Left hindlimb (tissue), 1 donor: Measurements from ENCODE around the gene PAIP1.
"Not testable (repeated sequence)": the region's sequence is repeated elsewhere in the genome, so short reads cannot be mapped to it uniquely, and the experiment has no call there.

Experiments used
- DNase-seq: peaks from one replicate; pipeline ENCODE4 v3.0.0-alpha.2; 2018

PAIP1 gene

DNA sequence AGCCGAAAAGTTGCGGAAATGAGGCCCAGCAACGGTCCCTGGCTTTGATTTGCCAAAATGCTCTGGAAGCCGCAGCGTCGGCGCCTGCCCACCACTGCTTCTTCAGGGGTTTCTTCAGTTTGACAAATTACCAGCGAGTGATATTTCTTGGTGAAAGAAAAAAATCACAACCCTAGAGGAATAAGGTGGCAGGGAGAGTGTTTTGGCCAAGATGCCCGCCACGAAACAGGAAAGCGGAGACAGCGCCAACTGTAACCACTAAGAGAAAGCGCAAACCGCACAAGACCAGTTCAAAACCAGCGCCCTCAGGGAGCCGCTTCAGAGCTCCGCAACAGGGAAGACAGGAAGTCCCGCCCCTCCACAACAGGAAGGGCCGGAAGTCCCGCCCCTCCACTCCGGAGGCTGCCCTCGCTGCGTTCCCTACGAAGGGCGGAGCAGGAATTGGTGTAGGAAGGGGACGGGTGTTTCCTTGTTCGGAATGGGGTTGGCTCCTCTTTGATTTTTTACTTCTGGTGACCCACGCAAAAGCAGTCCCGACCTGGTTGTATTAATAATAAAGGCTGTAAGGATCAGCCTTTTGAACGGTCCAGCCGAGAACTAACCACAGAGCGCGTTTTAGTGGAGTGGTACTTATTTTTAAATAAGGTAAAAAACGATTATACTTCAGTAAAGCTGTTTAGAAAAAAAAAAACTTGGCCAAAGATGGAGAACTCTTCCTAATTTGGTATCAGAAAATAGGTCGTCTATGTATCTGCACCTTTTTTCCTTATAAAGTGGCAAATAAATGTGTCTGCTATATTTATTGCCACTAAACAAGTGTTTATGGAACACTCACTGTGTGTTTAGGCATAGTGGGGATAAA is 41.8 kb downstream of the PAIP1 start, which contains the start of gene C5orf34:
TSS of gene C5orf34 (minus strand) at position 333 of the 862 bp plus-strand sequence. CDS start 5,809 bp downstream, outside the sequence.
- DNase-seq = peak; percentile 98

- DNase-seq = no peak
Measured at GRCh38 chr5:43514471-43514815, 42.4 kb downstream of the PAIP1 start.

- no peak for DNase-seq
Measured at GRCh38 chr5:43514025-43514424, 42.9 kb downstream of the PAIP1 start.

GRCh38 chr5:43511062-43511461 is 45.8 kb downstream of the PAIP1 start:
- not testable (repeated sequence) for DNase-seq

GRCh38 chr5:43498581-43498980 is 58.3 kb downstream of the PAIP1 start:
- no peak for DNase-seq

DNA sequence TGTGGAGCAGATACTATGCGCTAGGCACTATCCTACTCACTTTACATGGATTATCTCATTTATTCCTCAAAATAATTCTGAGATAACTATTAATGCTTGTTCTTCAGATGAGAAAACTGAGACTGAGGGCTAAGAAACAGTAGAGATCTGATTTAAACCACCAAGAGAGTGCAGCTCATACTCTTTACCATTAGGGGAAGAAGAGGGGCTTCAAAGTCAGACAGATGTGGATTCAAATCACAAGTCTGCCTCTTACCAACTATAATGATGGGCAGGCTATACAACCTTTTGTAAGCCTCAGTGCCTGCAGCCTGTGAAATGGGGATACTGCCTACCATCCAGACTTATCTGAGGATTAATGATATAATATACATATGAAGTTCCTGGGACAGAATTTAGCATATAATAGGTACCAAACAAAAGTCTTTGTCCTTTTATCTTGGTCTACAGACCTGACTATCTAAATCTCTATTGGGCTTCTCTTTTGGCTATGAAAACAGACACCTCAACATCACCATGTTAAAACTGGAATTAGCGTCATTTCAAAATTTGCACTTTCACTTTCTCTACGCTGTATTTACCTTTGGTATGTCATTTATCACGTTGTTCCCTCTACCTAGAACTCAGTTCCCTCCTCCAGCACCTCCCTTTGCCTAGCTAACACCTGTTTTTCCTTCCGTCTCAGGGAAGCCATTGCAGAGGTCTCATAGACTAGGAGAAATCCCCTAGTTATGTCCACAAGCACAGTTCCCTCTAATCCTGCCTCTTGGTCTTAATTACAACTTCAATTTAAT is 59.4 kb downstream of the PAIP1 start:
- DNase-seq = no peak

- no peak for DNase-seq
Measured at GRCh38 chr5:43491326-43491725, 65.6 kb downstream of the PAIP1 start.

DNA sequence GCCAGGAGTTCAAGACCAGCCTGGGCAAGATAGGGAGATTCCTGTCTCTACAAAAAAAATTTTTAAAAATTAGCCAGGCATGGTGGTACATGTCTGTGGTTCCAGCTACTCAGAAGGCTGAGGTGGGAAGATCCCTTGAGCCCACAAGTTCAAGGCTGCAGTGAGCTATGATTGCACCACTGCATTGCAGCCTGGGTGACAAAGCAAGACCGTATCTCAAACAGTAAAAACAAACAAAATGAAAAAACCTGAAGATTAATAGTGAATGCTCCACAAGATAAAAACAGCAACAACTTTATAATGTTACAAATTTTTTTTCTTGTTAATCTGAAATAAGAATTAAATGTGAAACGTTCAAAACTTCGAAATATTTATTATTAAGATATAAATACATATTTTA is 70.5 kb downstream of the PAIP1 start:
- no peak for DNase-seq

DNA sequence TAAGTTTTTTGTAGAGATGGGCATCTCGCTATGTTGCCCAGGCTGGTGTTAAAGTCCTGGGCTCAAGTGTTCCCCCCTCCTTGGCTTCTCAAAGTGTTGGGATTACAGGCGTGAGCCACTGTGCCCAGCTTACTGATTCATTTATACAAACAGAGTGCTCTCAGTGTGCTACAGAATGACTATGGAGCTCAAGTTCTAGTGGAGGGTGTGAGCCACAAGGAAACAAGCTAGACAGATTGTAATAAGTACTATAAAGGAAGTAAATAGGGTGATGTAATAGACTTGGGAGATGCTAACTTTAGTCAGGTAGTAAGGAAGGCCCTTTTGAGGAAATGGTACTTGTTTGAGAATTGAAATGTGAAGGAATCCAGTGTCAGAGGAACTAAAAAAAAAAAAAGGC is 71.5 kb downstream of the PAIP1 start:
- no peak for DNase-seq

DNA sequence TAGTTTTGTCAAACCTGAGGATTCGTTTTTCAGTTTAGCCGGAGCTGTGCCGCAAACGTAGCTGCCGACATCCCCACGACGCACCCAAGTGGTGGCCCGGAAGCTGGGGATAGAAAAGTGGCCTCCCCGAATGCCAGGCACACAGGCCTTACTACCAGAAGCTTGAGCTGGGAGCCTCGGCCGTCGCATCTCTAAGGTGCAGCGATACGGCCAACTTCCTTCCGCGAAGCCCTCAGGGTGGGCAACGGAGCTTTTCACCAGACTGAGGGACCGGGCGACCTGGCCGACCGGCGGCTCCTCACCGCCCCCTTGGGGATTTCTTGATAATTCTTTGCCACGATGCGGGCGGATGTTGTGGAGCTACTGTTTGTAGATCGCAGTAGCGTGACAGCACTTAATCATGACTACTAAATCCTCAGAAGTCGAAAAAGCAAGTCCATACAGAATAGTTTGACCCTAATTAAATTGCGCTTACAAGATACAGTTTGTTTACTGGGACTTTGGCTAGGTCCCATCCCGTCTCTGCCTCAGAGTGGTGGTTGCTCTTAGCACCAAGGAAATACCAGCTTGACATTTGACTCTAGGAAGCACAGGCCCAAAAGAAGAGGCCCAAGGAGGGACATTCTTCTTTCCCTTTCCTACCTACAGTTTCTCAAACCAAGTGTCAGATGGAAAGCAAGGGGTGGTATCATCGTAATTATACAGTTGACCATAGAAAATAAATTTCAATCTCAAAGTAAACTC is 72.6 kb downstream of the PAIP1 start:
- DNase-seq = peak; percentile 89

GRCh38 chr5:43483298-43484105 is 73.4 kb downstream of the PAIP1 start, which contains the start of gene TMEM267:
TSS of gene TMEM267 (minus strand) at chr5:43483865. CDS start at chr5:43453969, 29,896 bp downstream.
- peak; percentile 96 for DNase-seq

DNA sequence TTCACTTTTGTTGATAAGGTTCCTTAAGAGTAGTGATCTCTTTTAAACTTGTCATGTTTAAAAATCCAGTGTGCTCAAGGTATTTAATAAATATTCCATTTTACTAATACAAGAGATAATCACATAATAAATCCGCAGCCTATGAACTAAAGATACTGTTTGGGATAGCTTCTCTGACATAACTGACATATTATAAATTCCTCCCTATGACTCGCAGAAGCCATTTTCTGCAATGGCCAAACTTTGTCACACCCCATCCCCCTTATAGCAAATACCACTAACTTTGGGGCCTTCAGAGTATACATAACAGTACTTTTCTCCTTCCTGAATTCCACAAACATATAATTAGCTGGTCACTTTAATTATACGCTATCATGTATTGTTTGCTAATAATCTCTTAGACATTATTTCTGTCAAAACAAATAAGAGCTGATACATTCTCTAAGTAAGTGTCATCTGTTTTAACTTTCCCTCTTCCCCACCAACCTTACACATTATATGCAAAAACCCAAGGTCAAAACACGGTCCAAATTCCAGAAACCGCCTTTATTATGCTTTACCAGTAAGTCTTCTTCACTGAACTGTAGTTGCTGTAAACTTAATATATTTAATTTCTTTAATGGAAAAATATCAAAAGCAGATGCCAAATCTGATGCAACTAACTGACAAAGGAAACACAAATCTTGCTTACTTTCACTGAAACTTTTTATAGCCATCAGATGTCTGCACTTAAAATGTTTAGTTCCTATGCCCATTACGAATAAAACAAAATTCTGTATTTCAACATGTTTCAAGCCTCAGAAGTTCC is 74.2 kb downstream of the PAIP1 start:
- no peak for DNase-seq
